8988T (cell line): ENCODE measurements around the gene PHKG1.
"Not testable (repeated sequence)": the region's sequence is repeated elsewhere in the genome, so short reads cannot be mapped to it uniquely, and the experiment has no call there.

Source experiments
- DNase-seq: peaks from one replicate; pipeline ENCODE4 v3.0.0; 2011

Gene PHKG1

DNA sequence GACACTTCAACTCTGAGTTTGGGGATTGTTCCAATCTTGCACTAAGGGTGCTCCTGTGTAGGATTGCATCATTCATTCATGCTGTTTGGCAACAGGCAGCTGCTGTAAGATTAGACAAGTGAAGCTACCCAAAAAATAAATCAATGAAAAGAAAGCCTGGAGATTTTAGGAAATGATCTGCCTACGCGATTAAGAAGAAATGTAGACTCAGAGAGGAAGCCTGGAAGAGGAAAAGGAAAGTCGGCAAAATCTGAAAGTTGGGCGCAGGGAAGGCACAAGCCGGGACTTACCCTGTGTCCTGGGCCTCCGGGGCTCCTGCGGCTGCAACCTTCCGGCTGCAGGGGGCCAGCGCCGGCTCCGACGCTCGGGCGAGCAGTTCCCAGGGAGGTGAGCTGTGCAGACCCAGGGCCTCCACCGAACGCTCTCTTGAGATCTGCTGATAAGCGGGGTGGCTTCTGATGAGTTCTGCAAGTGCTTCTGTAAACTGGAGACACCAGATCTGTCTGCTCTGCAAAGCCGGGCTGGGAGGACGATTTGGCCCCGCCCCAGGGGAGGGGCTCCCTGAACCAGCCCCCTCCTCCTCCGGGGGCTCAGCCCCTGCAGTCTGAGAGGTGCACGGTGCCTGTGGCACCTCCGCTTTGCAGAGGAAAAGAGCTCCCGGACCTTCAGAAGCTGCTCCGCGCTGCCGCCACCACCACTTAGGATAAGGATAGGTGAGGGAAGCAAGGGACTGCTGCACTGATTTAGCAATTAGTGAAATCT, 58.9 kb downstream of the PHKG1 start:
- DNase-seq, result peak; percentile 51

DNA sequence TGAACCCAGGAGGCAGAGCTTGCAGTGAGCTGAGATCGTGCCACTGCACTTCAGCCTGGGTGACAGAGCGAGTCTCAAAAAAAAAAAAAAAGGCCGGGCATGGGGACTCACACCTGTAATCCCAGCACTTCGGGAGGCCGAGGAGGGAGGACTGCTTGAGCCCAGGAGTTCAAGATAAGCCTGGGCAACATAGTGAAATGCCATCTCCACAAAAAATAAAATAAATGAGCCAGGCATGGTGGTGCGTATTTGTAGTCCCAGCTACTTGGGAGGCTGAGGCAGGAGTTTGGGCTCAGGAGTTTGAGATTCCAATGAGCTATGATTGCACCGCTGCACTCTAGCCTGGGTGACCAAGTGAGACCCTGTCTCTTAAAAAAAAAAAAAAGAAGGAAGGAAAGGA, 60.2 kb downstream of the PHKG1 start:
- not testable (repeated sequence) for DNase-seq

DNA sequence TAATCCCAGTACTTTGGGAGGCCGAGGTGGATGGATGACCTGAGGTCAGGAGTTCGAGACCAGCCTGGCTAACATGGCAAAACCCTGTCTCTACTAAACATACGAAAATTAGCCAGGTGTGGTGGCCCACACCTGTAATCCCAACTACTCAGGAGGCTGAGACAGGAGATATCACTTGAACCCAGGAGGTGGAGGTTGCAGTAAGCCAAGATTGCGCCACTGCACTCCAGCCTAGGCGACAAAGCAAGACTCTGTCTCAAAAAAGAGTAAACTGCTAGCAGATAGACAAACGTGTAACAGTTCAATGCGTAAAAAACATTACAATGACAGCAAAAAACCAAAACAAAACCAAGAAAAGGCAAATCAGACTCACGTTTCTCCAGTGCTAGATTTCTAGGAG, 61.2 kb downstream of the PHKG1 start:
- not testable (repeated sequence) for DNase-seq

DNA sequence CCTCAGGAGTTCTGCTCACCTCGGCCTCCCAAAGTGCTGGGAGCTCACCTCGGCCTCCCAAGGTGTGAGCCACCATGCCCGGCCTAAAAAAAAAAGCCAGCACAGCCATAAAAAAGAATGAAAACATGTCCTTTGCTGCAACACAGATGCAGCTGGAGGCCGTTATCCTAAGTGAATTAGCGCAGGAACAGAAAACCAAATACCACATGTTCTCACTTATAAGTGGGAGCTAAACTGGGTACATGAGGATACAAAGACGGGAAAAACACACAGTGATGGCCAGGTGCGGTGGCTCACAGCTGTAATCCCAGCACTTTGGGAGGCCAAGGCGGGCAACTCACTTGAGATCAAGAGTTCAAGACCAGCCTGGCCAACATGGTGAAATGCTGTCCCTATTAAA, 62.4 kb downstream of the PHKG1 start:
- no peak for DNase-seq
